HL-60 (cell line): Measurements from ENCODE around the gene CNTNAP2.
A peak's percentile ranks its signal among the peaks of the same experiment; 100 is the strongest.

Experiments
- CTCF ChIP-seq: IDR thresholded peaks from one replicate; pipeline ENCODE4 v1.5.1; 2011; ENCODE audit warnings: low read length, control low read depth, inconsistent platforms; ENCODE audit not compliant: insufficient read depth
- SPI1 ChIP-seq: IDR thresholded peaks from 2 replicates; pipeline ENCODE4 v1.6.1; 2012; ENCODE audit warnings: low read depth, mild to moderate bottlenecking, borderline replicate concordance

- TF ChIP-seq SPI1 (no peak), CTCF (peak; percentile 96)
These were observed 2146.2 kb downstream of the CNTNAP2 start for GRCh38 chr7:148262721-148263229.
